Astrocyte (in vitro differentiated cells and primary cell): ENCODE data around the gene KRTAP10-2.

Source experiments
- CTCF ChIP-seq: IDR thresholded peaks from 2 replicates; pipeline ENCODE4 v1.5.1; 2011; ENCODE audit warnings: low read depth, mild to moderate bottlenecking, inconsistent platforms, low read length, moderate library complexity; ENCODE audit not compliant: insufficient read depth
- EZH2 ChIP-seq: IDR thresholded peaks from 2 replicates; pipeline ENCODE4 v1.6.1; 2012; ENCODE audit warnings: mild to moderate bottlenecking, low read length, inconsistent platforms; ENCODE audit not compliant: insufficient read depth

DNA sequence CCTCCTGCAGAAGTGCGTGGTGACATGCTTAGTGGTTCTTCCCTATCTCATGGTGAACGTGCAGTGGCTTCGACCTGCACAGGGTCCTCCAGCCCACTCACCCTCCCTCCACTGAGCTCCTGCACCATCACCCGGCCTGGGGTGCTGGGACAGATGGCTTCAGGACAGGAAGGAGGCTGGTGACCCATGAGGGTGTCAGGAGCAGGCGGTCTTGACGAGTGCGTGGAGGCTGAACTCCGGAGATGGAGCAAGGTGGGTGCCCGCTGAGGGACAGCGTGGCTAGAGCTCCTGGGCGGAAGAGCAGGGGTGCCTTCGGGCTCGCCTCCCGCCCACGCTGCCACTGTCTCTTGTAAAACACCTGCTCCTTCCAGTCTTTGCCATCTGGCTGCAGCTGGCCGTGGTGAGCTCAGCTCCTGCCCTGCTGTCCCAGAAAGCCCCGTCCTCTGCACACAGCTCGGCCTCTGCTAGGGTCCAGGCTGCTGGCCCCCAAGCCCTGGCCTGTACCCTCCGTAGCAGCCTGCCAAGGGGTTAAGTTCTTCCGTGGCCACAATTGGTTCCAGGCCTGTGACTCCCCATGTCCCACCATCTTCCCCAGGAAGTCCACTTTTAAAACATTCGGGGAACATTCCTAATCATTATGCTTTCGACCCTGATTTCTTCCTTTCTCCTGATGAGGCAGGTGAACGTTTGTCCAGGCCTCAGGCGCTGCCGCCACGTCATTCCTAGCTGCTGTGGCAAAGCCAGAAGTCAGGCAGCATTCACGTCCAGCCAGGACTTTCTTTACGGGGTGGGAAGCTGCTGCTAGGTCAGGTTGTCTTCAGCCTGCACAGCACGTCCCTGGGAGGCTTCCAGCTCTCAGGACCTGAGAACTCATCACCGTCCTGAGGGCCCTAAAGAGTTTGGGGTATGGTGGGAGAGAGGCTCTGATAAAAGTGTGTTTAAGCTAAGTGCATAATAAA is 19.4 kb downstream of the KRTAP10-2 start:
- TF ChIP-seq CTCF = no peak
- no peak for TF ChIP-seq EZH2
